GM18520 (cell line): ENCODE measurements around the gene TRAF3.

Experiments used
- ATAC-seq: cut with Tn5 transposase; IDR thresholded peaks from one replicate; pipeline ENCODE4 v1.9.1; 2021; ENCODE audit not compliant: unreplicated experiment

Gene TRAF3

DNA sequence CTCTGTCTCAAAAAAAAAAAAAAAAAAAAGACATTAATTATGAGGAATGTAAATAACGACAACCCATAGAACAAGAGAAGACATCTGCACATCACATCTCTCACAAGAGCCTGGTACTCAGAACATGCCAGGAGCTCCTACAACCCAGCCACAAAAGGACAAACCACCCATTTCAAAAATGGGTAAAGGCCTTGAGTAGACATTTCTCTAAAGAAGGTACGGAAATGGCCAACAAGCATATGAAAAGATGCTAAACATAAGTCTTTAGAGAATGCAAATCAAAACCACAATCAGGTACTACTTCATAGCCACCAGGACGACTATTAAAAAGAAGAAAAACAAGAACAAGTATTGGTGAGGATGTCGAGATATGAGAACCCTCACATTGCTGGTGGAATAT lies 158.5 kb downstream of the TRAF3 start:
- ATAC-seq, result no peak

DNA sequence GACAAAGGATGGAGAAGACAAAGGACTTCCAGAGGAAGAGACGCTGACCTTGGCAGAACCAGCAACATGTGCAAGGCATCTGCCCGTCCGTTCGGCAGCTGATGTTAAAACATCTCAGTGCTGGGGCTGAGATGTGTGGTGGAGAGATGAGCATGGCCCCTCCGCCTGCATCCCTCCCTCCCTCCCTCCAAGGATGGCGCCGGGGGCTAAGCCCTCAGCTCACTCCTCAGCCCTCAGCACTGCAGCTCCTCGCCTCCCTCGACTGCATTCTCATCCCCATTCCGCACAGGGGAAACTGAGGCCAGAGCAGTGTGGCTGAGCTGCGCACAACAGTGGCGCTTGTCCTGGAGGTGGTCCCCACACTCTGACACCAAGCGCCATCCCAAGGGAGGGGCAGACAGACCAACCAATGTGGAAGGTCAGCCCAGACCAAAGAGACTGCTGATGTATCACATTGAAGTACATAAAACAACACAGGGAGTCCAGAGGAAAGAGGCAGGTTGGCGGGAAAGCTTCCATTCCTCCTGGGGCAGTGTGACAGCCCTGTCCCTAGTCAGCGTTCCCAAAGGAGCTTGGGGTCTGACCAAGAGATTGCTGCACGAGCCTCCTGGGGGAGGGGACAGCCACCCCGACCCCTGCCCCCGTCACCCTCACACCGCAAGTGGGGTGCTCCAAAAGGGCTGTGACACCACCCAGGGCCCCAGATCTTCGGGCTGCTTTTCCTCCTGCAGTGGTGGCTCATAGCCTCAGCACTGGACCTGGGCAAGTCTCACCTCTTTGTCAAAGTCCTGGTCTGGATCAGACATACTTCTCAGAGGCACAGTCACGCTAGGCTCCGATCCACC lies 160.3 kb downstream of the TRAF3 start:
- no peak for ATAC-seq

DNA sequence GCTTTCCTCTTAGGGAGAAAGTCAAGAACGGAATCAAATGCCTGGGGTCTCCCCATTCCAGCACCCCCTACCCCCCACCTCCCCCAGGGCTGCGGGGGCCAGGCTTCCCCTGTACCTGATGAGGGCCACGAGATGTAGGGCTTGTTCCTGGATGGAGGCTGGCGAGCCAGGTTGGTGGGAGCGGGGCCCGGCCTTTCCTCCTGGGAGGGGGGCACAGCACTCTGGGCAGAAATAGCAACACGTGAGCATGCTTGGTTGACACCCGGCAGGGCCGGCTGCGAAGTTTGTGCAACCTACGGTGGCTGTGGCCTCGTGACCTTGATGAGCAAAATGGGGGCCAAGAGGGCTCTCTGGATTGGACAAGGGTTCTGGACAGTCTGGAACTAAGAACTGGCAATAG lies 160.9 kb downstream of the TRAF3 start:
- no peak for ATAC-seq

DNA sequence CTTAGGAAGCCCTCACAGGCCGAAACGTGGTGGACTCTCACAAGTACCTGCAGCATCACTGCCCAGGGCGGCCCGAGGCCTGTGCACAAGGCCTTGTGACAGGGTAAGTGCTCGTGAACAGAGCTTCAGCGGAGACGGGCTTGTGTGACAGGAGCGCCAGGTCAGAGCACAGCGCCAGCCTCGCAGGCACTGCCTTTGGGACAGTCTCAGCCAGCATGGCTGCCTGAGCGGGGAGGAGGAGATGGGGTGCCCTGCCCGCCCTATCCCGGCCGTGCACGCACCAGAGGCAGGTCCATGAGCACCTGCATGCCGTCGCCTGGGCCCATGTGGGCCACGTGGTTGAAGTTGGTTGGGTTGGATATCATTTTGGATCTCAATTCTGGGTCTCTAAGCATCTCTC lies 162.1 kb downstream of the TRAF3 start:
- ATAC-seq, result no peak

DNA sequence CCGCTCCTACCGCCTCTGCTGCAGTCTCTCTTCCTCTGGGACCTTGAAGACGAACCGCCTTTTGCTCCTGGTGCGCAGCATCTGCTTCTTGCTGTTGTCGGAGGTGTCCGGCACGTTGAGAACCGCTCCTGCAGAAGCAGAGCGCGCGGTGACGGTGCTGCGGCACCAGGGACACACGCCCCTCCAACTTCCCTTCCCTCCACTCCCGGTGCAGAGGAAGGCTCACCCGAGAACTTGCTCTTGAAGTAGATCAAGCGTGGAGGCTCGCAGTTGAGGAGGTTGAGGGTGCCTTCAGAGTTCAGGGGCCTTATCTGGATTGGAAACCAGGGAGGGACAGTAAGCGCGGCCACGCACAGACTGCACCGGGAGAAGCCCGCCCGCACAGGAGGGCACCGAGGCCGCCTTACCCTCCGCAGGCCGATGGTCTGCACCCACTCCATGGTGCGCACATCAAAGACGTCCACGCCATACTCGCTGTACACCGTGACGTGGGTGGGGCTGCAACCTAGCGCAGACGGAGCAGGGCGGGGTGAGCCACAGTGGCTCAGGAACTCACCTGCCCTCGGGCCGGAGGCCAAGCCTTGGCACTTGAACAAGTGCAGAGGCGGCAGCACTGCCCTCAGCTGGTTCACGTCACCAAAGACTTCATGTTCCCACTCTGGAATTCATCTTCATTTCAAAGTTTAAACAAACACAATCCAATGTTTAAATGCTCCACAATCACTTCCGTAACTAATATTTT lies 162.7 kb downstream of the TRAF3 start:
- no peak for ATAC-seq

DNA sequence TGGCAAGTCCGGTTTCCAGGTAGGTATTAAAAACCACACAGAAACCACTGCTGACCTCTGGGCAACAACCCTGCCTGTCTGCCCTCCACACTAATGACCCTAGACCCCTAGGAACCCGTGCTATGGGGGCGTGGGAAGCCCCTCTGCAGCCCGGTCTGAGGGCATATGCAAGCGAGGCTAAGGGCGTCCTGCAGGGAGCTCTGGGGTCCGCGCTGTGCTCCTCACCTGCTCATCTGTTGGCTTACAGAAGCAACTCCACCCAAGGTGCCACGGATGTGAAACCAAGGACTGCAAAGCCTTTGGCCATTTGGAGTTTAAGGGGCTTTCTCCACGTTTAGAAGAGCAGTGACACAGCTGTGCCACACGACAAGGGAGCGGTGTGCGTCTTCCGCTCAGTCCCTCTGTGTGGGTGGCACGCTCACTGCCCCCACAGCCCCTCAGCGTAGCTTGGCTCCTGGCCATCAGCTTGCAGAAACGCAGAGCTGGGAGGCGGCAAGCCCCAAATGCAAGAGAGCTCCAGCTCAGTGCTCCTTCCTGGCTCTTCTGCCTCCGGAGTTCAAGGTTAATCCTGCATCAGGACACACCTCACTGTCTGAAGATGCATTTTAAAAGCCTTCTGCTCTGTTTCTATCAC lies 163.6 kb downstream of the TRAF3 start:
- no peak for ATAC-seq

DNA sequence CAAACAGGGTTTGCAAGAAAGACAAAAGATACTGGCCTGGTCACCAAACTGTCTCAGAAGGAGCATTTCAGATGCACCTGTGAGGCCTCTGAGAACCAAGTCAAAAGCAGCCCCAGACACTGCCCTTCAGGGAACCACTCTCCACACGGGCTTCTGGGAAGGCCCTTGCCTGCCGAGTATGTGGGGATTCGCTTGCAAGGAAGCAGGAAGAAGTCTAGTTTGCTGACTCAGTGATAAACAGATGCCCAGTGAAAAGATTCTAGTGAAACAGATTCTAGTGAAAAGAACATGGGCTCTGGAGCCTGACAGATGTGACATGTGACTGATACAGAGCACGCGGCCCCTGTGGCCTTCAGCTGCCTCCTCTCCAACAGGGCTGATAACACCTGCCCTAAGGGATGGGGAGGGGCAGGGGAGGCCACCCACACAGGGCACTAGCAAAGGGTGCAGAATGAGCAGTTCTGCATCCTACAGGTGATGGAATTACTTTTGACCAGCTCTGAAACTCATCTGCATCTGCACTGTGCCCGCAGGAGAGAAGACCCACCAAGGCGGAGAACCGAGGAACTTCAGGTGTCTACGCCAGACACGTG lies 164.3 kb downstream of the TRAF3 start:
- no peak for ATAC-seq

DNA sequence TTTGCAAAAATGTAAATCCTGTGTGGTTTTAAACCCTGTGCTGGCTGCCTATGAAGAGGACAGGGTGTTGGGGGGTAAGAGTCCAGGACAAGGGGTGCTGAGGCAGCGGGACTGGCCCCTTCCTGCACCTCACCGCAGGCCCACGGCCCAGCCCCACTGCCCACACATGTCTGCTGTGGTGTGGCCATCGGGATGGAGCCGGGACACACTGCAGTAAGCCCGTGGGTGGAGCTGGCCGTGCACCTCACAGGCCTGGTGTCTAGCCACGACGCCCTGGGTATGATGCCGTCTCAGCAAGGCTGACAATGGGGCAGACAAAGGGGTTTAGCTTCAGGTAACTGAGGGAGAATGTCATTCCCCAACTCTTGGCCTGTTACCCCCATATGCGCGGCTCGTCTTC lies 164.8 kb downstream of the TRAF3 start:
- ATAC-seq, result no peak

DNA sequence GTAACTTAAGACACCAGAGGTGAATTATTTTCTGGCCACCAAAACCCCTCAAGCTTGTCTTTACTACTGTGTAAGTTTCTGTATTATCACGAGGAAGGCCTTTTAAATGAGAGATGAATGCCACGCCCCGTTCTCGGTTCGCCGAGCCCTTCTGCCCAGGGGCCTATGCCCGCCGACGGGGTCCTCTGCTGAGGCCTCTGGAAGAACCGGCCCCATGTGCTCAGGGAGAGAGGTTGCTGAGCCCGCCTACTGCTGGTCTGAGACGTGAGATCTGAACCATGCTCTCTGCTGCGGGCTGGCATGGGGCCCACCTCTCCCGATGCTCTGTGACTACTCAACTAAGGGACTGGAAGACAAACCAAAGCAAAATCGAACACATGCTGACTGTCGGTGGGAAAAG lies 166.2 kb downstream of the TRAF3 start:
- ATAC-seq, result no peak

DNA sequence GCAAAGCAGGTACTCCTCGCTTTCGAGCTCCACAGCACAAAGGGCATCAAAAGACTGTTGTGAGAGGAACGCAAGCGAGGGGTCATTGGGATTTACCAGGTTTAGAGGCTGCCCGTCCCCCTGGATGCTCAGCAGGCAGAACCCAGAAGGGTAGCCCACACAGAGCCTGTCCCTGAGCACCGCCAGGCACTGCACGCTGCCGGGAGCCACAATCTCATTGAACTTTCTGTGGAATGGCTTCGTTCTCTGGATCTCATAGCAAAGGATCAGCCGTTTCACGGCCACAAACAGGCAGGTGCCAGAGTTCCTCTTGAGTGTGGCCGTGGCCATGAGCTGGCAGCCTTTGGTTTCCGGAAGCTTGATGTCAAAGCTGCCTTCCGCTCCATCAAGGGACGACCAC lies 166.7 kb downstream of the TRAF3 start:
- ATAC-seq, result no peak

DNA sequence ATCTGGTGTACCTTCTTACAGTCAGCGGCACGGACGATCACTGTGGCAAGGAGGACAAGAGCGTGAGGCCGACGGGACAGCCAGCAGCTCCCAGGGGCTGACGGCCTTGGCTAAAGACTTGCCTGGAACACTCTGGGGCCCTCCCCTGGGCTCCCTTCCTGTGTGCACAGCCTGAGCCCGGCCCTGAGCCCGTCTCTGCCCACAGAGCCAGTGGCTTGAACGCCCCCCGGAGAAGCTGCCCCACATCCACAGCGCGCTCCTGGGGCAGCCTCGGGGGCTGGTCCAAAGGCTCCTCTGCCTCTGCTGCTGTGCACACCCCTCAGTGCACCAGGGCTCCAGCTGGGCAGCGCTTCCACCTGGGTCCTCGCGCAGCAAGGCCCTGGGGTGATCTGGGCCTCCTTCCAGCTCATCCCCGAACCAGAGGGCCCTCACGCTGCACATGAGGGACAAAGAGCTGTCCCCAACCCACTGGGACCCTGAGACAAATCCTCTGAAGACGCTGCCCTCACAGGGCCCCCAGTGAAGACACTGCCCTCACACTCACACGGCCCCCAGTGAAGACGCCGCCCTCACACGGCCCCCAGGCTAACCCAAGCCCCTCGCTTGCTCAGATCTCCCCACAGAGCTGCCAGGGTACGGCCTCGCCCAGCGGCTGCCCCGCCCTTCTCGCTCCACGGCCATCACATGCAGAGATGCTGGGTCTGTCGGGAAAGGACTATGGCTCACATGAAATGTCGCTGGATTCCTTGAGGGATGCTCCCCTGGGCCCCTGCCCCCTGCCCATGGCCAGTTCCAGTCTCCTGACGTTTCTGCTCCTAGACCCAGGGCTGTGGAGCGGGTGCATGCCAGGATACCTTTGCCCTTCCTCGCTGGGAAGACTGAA lies 167.4 kb downstream of the TRAF3 start:
- no peak for ATAC-seq

DNA sequence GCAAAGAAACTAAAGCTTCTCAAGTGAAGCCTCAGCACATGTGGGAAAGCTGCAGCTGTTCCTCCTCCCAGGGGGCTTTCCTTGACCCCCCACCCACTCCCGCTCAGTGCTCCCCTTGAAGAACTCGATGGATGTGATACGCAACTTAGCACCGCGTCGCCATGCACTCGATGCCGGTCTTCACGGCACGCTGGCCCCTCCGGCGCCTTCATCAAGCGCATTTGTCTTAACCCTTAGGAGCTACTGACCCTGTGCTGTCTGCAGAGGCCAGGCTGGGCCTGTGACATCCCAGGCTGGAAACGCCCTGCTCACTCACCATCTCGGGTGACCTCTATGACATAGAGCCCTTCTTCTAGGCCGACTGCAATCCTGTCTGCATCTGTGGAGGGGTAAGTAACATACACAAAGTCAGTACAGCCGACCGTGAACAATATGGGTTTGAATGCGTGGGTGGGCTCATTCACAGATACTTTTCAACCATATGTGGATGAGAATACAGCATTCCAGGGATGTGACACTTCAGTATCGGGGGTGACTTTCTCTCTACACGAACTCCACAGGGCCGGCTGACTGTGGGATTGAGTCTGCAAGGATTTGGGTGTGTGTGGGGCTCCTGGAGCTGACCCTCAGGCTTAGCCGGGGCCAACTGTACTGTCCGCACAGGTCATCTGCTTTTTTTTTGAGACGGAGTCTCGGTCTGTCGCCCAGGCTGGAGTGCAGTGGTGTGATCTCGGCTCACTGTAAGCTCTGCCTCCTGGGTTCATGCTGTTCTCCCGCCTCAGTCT lies 168.3 kb downstream of the TRAF3 start:
- no peak for ATAC-seq

DNA sequence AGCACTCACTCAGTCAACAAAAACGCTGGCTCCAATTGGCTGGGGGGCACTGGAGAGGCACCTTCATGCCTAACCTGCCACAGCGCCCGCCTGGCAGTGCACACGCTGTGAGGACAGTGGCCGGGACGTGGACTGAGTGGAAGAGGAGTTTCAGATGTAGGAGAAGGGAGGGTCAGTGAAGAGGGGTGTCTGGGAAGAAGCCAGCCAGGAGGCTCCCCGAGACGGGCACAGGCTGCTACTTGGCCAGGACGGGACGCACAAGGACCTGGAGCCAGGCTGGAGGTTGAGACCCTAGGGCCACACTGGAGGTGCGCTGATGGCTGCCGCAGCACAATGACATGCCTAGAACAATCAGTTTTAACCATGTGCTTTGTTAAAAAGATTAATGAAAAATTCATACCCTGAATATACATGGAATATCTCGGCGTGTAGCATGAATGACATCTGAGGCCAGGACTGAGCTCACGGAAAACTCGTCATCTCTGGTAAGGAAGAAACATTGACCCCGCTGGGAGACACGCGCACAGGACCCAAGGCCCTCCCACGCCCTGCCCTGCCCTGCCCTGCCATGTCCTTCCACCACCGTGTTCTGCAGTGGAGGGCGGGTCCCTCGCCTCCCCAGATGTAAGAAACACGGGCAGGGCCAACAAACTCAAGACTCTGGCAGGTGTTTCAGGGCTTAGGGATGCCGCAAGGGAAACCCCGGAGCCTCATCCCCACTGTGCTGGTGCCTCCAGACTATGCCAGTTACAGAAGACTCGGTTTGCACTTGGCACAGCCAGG lies 170.3 kb downstream of the TRAF3 start:
- no peak for ATAC-seq

DNA sequence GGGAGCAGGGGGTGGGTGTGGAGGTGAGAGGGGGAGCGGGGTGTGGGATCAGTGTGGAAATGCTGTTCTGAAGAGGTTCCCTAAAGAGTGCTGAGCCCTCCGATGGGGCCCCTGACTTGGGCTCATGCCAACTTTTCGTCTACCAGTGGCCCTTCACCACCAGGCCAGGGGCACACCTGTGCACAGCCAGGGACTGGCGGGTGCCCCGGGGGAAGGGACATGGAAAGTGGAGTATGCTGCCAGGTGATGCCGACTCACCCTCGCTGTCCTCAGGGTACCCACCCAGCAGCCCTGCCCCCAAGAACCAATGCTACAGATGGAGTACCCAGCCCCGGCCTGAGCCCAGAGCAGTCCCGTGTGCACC lies 171.4 kb downstream of the TRAF3 start:
- ATAC-seq, result no peak

DNA sequence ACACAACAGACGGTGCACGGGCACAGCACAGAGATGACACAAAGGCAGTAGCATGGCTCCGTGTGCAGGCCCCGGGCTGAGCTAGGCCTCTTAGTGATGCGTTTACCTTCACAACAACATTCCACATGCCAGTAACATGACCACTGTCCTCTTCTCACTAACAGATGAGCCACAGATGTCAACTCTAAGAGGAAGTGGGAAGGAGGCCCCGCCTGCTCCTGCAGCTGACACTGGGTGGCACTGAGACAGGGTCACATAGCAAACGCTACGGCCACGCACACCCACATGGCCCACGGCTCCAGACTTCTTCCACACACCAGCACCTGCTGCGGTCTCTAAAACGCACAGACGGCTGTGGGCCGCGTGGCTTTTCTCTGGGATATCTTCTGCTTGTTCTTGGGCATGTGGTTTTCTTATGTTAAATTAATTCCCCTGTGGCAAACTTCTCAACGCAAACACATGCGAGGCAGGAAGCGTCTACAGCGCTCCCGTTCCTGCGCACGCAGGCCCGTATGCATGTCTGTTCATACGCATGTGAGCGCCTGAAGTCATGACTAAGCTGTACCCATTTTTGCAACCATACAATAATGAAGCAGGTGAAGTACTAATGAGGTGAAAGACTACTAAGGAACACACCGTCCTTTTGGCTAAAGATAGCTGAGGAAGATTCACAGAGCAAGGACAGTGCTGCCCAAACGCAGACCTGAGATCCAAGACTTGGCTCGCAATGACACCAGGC lies 172.0 kb downstream of the TRAF3 start:
- no peak for ATAC-seq

DNA sequence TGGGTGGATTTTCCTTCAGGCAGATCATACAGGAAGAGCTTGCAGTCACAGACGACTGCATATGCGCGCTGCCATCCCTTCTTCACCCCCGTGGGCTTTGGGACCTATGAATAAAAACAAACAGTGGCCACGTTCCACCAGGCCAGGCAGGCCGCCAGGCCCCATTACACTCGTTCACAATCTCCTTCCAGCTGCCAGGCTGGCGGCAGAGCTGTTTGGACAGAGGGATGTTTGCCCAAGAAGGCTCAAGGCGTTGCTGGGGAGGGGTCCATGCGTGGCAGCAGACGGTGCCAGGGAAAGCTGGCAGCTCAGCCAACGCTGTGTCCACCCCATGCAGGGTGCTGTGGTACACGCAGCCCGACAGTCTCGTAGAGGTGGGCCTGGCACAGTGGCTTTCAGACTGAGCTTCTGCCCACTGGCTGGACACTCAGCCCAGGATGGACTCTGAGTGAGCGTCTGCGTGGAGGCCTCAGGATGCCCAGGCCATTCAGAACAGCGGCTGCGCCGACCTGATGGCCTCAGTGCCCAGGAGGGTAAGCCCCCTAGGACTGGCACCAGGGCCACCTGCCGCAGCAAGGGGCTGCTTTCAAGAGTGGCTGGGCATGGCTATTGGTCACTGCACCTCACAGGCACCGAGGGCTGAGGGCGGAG lies 172.7 kb downstream of the TRAF3 start:
- ATAC-seq, result no peak

DNA sequence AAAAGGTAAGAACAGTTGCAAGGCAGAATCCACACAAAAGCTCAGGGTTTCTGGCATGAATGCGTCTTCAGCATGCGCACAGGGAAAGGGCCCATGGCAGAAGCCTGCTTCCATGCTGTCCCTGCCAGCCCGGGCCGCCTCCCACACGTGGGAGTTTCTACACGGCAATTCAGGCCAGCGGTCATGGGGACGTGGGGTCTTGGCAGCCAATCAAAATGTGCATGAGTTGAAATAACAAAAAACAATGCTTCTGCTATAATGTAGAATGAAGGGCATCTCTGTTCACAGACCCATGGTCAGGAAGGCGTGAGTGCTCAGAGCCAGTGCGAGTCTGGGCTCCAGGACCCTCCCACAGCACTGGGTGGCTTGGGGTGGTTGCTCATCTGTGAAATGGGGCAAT lies 173.8 kb downstream of the TRAF3 start:
- no peak for ATAC-seq

DNA sequence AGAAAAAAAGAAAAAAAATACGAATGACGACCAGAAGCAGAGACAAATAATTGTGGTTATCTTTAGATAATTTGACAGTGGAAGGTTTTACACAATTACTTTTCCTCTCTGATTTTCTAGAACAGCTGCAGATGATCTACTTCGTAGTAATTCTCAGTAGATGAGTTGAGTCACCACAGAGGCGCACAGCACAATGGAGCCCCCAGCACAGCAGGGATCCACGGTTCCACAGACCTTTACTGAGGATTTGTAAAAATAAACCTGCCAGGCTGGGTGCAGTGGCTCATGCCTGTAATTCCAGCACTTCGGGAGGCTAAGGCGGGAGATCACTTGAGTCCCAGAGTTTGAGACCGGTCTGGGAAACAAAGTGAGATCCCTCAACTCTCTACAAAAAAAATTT lies 174.6 kb downstream of the TRAF3 start:
- no peak for ATAC-seq
